ENCODE data around the gene SHE. TPM values are rescaled to one million over a fixed set of nuclear protein-coding genes. Genes with fewer than 3 reads are reported as not detected.

SHE gene
- total RNA-seq, 4 donors from 2014 or later, result 5.0 to 6.9 (median 6.2) TPM

DNA sequence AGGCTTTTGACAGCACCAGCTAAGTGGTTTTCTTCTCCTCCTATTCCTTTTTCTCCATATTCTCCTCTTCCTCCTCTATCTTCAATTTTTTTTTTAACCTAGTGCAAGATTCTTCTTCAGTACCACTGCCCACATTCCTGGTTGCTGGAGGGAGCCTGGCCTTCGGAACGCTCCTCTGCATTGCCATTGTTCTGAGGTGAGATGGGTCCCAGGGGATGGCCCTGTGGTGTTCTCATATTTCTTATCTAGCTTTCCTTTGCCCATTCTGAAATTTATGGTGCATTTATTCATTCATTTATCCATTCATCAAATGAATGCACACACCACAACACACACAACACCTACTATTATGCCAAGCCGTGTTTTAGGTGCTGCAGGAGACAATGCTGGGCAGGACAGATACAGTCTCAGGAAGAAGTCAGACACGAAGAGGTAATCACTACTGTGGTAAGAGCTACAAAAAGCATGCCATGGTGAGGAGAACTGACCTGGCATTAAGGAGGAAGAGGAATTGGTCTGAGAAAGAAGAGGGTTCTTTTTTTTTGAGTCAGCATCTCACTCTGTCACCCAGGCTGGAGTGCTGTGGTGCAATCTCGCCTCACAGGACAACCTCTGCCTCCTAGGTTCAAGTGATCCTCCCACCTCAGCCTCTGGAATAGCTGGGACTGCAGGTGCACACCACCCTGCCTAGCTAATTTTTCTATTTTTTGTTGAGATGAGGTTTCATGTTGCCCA is 47.7 kb downstream of the SHE start:
- intact Hi-C loops (cut with DNase I; ENCODE audit: low total_unique reads), result no loop called here
- DNase-seq, result no peak

DNA sequence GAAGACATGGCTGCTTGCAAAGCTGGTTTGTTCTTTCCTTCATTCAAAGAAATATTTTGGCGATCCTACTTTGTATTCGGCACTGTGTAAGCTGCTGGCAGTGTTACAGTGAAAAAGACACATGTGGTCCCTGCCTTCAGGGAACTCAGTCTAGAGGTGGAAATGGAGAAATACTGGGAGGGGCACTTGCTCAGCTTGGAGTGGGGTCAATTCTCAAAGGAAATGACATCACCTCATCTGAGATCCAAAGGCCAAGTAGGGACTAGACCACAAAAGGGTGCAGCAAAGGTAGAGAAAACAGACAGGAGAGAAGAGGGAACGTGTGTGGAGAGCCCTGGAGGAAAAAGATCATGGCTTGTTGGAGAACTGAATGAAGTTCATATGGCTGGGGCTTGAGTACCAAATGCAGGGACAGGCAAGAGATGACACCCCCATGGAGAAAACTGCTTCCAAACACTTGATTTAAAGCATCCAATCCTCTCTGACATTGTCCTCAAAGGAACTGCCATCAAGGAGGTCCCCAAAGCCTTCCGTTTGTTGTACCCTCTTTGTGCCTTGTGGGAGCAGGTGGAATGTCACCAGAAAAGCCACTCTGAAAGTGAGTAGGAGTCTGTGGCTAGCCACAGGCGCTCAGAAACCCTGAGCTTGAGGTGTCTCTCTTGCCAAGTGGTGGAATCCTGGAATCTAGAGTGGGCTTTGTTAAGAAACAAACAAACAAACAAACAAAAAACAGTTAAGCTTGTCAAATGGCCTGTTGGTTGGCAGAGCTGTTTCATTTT is 48.4 kb downstream of the SHE start:
- intact Hi-C loops (cut with DNase I; ENCODE audit: low total_unique reads), result no loop called here

More for the DNA sequence above, 47.7 kb downstream of the SHE start:
- in situ Hi-C loops (cut with MboI; ENCODE audit: low sequenced_read_pairs in 4 of 4), result no loop called here
- Histone ChIP-seq H3K36me3 (peaks cover 0 to 98% of the 10 kb centered on the region in 2 donors), H3K27me3 (no peaks in the 10 kb centered on the region), H3K9me3 (no peaks in the 10 kb centered on the region), H3K27ac (peak overlapping the region in 1 of 4 donors; percentile 11), H3K4me3 (no peak overlapping the region), H3K4me1 (no peaks in the 10 kb centered on the region)
- no peak for ATAC-seq
- TF ChIP-seq POLR2A (IDR thresholded peaks at IDR 0.05), result no peak
- TF ChIP-seq, protein P1, sequence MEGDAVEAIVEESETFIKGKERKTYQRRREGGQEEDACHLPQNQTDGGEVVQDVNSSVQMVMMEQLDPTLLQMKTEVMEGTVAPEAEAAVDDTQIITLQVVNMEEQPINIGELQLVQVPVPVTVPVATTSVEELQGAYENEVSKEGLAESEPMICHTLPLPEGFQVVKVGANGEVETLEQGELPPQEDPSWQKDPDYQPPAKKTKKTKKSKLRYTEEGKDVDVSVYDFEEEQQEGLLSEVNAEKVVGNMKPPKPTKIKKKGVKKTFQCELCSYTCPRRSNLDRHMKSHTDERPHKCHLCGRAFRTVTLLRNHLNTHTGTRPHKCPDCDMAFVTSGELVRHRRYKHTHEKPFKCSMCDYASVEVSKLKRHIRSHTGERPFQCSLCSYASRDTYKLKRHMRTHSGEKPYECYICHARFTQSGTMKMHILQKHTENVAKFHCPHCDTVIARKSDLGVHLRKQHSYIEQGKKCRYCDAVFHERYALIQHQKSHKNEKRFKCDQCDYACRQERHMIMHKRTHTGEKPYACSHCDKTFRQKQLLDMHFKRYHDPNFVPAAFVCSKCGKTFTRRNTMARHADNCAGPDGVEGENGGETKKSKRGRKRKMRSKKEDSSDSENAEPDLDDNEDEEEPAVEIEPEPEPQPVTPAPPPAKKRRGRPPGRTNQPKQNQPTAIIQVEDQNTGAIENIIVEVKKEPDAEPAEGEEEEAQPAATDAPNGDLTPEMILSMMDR (IDR thresholded peaks at IDR 0.05 in 4 of 5, conservative IDR thresholded peaks at IDR 0.05 in 1 of 5), result no peak

DNA sequence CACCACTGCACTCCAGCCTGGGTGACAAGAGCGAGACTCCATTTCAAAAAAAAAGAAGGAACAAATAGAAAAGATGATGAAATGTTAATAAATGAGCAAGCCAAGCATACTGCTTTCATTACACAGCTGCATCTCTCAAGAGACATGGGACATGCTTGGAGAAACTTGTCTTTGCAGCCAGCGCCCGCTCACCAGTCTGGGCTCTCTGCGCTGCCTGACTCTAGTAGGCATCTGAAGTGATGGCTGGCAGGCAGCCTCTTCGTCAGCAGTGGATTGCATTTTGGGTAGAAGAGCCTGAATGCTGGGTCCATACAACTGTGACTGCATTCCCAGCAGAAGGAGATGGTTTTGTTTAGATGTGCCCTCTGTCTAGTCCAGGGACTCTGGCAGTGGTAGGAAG is 49.1 kb downstream of the SHE start:
- Histone ChIP-seq H3K9me3 (no peaks in the 10 kb centered on the region), H3K27me3 (no peaks in the 10 kb centered on the region), H3K27ac (no peak overlapping the region), H3K36me3 (peaks cover 0 to 96% of the 10 kb centered on the region in 2 donors), H3K4me3 (no peak overlapping the region), H3K4me1 (no peaks in the 10 kb centered on the region)
- ATAC-seq (no peak), DNase-seq (no peak)
- intact Hi-C loops (cut with DNase I; ENCODE audit: low total_unique reads), result no loop called here
- in situ Hi-C loops (cut with MboI; ENCODE audit: low sequenced_read_pairs in 4 of 4), result no loop called here
- TF ChIP-seq, protein P1 (IDR thresholded peaks at IDR 0.05 in 4 of 5, conservative IDR thresholded peaks at IDR 0.05 in 1 of 5), result no peak
- TF ChIP-seq POLR2A (IDR thresholded peaks at IDR 0.05), result no peak

More for the DNA sequence above, 48.4 kb downstream of the SHE start:
- Histone ChIP-seq H3K4me1 (no peaks in the 10 kb centered on the region), H3K9me3 (no peaks in the 10 kb centered on the region), H3K36me3 (peaks cover 0 to 96% of the 10 kb centered on the region in 2 donors), H3K4me3 (no peak overlapping the region), H3K27ac (peak overlapping the region in 1 of 4 donors; percentile 11), H3K27me3 (no peaks in the 10 kb centered on the region)
- TF ChIP-seq POLR2A (IDR thresholded peaks at IDR 0.05), result no peak
- TF ChIP-seq, protein P1 (IDR thresholded peaks at IDR 0.05 in 4 of 5, conservative IDR thresholded peaks at IDR 0.05 in 1 of 5), result no peak
- in situ Hi-C loops (cut with MboI; ENCODE audit: low sequenced_read_pairs in 4 of 4), result no loop called here
- ATAC-seq (peak in 1 of 2 donors; percentile 42), DNase-seq (no peak)

DNA sequence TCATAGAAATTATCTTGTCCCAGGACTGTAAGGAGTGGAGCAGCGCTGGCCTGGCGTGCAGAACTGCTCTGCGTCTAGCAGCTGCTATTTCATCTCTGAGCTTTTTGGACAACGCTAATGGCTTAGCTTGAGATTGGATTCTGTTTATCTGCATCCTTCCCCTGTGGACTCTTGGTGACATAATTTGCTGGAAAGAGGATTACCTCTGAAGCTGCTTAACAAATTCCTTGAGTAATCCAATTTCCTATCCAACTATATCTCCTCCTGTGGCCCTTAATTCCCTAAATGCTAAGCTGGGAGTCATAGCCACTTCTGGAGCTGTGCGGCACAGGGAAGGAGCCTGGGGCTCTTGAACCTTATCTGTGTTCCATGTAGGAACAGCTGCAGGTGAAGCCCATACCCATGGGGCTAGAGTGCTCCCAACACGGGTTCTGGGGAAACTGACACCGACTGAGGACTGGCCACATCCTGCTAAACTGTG is 53.8 kb downstream of the SHE start:
- no peak overlapping the region for H3K4me3 ChIP-seq
- no peak for TF ChIP-seq POLR2A (IDR thresholded peaks at IDR 0.05)
- TF ChIP-seq, protein P1 (IDR thresholded peaks at IDR 0.05 in 4 of 5, conservative IDR thresholded peaks at IDR 0.05 in 1 of 5), result no peak
- H3K36me3 ChIP-seq, result peaks cover 0 to 86% of the 10 kb centered on the region in 2 donors
- H3K9me3 ChIP-seq, result no peaks in the 10 kb centered on the region
- intact Hi-C loops (cut with DNase I; ENCODE audit: low total_unique reads) (no loop called here), in situ Hi-C loops (cut with MboI; ENCODE audit: low sequenced_read_pairs in 4 of 4) (no loop called here)
- H3K27ac ChIP-seq, result no peak overlapping the region
- peaks cover 2 to 6% of the 10 kb centered on the region in 2 donors for H3K4me1 ChIP-seq
- no peaks in the 10 kb centered on the region for H3K27me3 ChIP-seq
- no peak for ATAC-seq
- no peak for DNase-seq

Measured in gastrocnemius medialis (tissue), 4 donors.